CD14-positive monocyte (primary cell): Measurements from ENCODE around the gene BHMT. TPM values are rescaled to one million over a fixed set of nuclear protein-coding genes. Genes with fewer than 3 reads are reported as not detected.

Experiments used
- DNase-seq, 3 donors: peaks; one replicate each; pipeline ENCODE4 v3.0.0-alpha.2; 2011 to 2022
- H2AFZ ChIP-seq: 2 replicates; pipeline ENCODE4 v1.6.0; 2012; ENCODE audit warnings: mild to moderate bottlenecking, low read depth, low read length, inconsistent platforms; ENCODE audit not compliant: insufficient read depth, poor library complexity, severe bottlenecking
- H3K27ac ChIP-seq, 2 donors: 1 replicate in 1 of 2; 2 replicates in 1 of 2; pipeline ENCODE4 v1.5.1; 2012 to 2013; ENCODE audit warnings: low read length in 2 of 2, control low read depth in 1 of 2, inconsistent platforms in 1 of 2, low read depth in 1 of 2, mild to moderate bottlenecking in 1 of 2
- H3K27me3 ChIP-seq, 2 donors: one replicate each; pipeline versions ENCODE4 v1.6.0 to v1.6.1; 2011 to 2013; ENCODE audit warnings: low read length in 2 of 2; ENCODE audit not compliant: control insufficient read depth in 2 of 2, insufficient read depth in 2 of 2
- H3K36me3 ChIP-seq, 2 donors: replicated peaks in 1 of 2; 1 replicate in 1 of 2; 2 replicates in 1 of 2; pipeline versions ENCODE4 v1.5.1 to v1.6.1; 2012 to 2013; ENCODE audit warnings: low read length in 2 of 2, control low read depth in 1 of 2, inconsistent platforms in 1 of 2, mild to moderate bottlenecking in 1 of 2; ENCODE audit not compliant: insufficient read depth in 2 of 2, control insufficient read depth in 1 of 2
- H3K4me1 ChIP-seq, 2 donors: 1 replicate in 1 of 2; 2 replicates in 1 of 2; pipeline versions ENCODE4 v1.5.1 to v1.6.1; 2012 to 2013; ENCODE audit warnings: low read length in 2 of 2, control low read depth in 1 of 2, inconsistent platforms in 1 of 2, mild to moderate bottlenecking in 1 of 2, moderate library complexity in 1 of 2; ENCODE audit not compliant: insufficient read depth in 2 of 2, control insufficient read depth in 1 of 2
- H3K4me2 ChIP-seq: replicated peaks from 2 replicates; pipeline ENCODE3; 2012; ENCODE audit warnings: low read length, moderate library complexity, mild to moderate bottlenecking; ENCODE audit not compliant: poor library complexity, severe bottlenecking; ENCODE audit errors: extremely low read depth
- H3K4me3 ChIP-seq, 3 experiments: fragments of 200-600 bp in 1 of 3; sonication (generic) in 1 of 3; replicated peaks in 1 of 3; 1 replicate in 2 of 3; 2 replicates in 1 of 3; pipeline ENCODE4 v1.5.1; 2011 to 2013; ENCODE audit warnings: low read length in 3 of 3, mild to moderate bottlenecking in 3 of 3, control low read depth in 2 of 3, low read depth in 2 of 3, inconsistent platforms in 1 of 3, moderate library complexity in 1 of 3
- H3K79me2 ChIP-seq: 2 replicates; pipeline ENCODE4 v1.6.0; 2012; ENCODE audit warnings: mild to moderate bottlenecking, control low read depth, inconsistent platforms, low read length, moderate library complexity; ENCODE audit not compliant: insufficient read depth
- H3K9ac ChIP-seq: 2 replicates; pipeline ENCODE4 v1.6.0; 2017; ENCODE audit warnings: low read length, mild to moderate bottlenecking; ENCODE audit not compliant: insufficient read depth, poor library complexity, severe bottlenecking
- H3K9me3 ChIP-seq, 2 donors: replicated peaks in 1 of 2; 1 replicate in 1 of 2; 2 replicates in 1 of 2; pipeline versions ENCODE4 v1.5.1 to v1.6.1; 2012 to 2013; ENCODE audit warnings: low read length in 2 of 2, control low read depth in 1 of 2; ENCODE audit not compliant: control insufficient read depth in 1 of 2, insufficient read depth in 1 of 2
- H4K20me1 ChIP-seq: 2 replicates; pipeline ENCODE4 v1.6.0; 2012; ENCODE audit warnings: mild to moderate bottlenecking, low read length, control low read depth, moderate library complexity; ENCODE audit not compliant: insufficient read depth
- H3K27ac Mint-ChIP-seq, 7 donors: one replicate each; pipeline ENCODE4 v1.8.0; 2020; ENCODE audit warnings: mild to moderate bottlenecking in 7 of 7, mixed read lengths in 7 of 7, moderate library complexity in 6 of 7, inconsistent platforms in 2 of 7
- H3K27me3 Mint-ChIP-seq, 3 donors: one replicate each; pipeline ENCODE4 v1.8.0; 2021 to 2022; ENCODE audit warnings: low read depth in 3 of 3, mild to moderate bottlenecking in 3 of 3, mixed read lengths in 3 of 3, moderate library complexity in 3 of 3, inconsistent platforms in 1 of 3
- H3K36me3 Mint-ChIP-seq, 2 donors: one replicate each; pipeline ENCODE4 v1.8.0; 2020; ENCODE audit warnings: mixed read lengths in 2 of 2, inconsistent platforms in 1 of 2, mild to moderate bottlenecking in 1 of 2
- H3K4me1 Mint-ChIP-seq: one replicate; pipeline ENCODE4 v1.8.0; 2020; ENCODE audit warnings: mild to moderate bottlenecking, mixed read lengths
- H3K4me3 Mint-ChIP-seq, 2 donors: one replicate each; pipeline ENCODE4 v1.8.0; 2020; ENCODE audit warnings: mild to moderate bottlenecking in 2 of 2, mixed read lengths in 2 of 2, moderate library complexity in 1 of 2
- H3K9me3 Mint-ChIP-seq, 7 donors: one replicate each; pipeline ENCODE4 v1.8.0; 2020 to 2022; ENCODE audit warnings: mixed read lengths in 7 of 7, mild to moderate bottlenecking in 6 of 7, moderate library complexity in 6 of 7, inconsistent platforms in 2 of 7
- CTCF ChIP-seq: fragments of 200-600 bp; IDR thresholded peaks from one replicate; pipeline ENCODE4 v1.8.0; 2022; ENCODE audit warnings: antibody characterized with exemption, mild to moderate bottlenecking
- WGBS: methylation state at CpG from one replicate; pipeline ENCODE4 v1.1.5; 2013; ENCODE audit warnings: missing lambda C conversion rate; ENCODE audit not compliant: insufficient coverage; 5-methylcytosine and 5-hydroxymethylcytosine counted together
- intact Hi-C, 2 donors: fragments of 100-400 bp; cut with micrococcal nuclease; formaldehyde crosslinking; loops; one replicate each; pipeline versions ENCODE4 v1.15.0 to v1.15.1; 2023
- polyA plus RNA-seq, 3 donors: library from polyadenylated mRNA; depleted of rRNA in 1 of 3; unstranded in 2 of 3; stranded (reverse) in 1 of 3; fragments of 300-500 nt in 2 of 3; fragments of >200 nt in 1 of 3; fragmentation: Illumina TruSeq in 2 of 3; gene quantifications; 1 replicate in 2 of 3; 2 replicates in 1 of 3; pipeline ENCODE4 v1.2.3, GENCODE V29; 2012 to 2021

The BHMT gene
- polyA plus RNA-seq, 3 donors: not detected

GRCh38 chr5:79147076-79147475 lies 35.5 kb downstream of the BHMT start:
- Histone ChIP-seq H3K27ac (no peak overlapping the region), H3K27me3 (no peaks in the 10 kb centered on the region), H3K9ac (no peak overlapping the region), H2AFZ (no peak overlapping the region), H4K20me1 (no peaks in the 10 kb centered on the region), H3K4me3 (no peak overlapping the region), H3K36me3 (no peaks in the 10 kb centered on the region), H3K4me1 (no peaks in the 10 kb centered on the region), H3K4me2 (no peak overlapping the region), H3K79me2 (no peaks in the 10 kb centered on the region), H3K9me3 (no peaks in the 10 kb centered on the region)
- Mint-ChIP-seq H3K9me3 (peaks cover 0 to 2% (median 0%) of the 10 kb centered on the region in 7 donors), H3K36me3 (no peaks in the 10 kb centered on the region), H3K4me1 (peaks cover 12% of the 10 kb centered on the region), H3K27me3 (peaks cover 0 to 2% (median 1%) of the 10 kb centered on the region in 3 donors), H3K27ac (no peak overlapping the region), H3K4me3 (no peak overlapping the region)
- TF ChIP-seq CTCF: no peak
- intact Hi-C loops: no loop called here
- DNase-seq: no peak

- Mint-ChIP-seq H3K27me3 (peaks cover 0 to 2% (median 0%) of the 10 kb centered on the region in 3 donors), H3K4me1 (peaks cover 12% of the 10 kb centered on the region), H3K27ac (no peak overlapping the region), H3K4me3 (no peak overlapping the region), H3K9me3 (no peaks in the 10 kb centered on the region), H3K36me3 (no peaks in the 10 kb centered on the region)
- no peak overlapping the region for H3K4me2 ChIP-seq
- H3K27ac ChIP-seq: no peak overlapping the region
- no peaks in the 10 kb centered on the region for H3K9me3 ChIP-seq
- WGBS: no CpG with 5 or more reads among the region's 3 CpGs
- H2AFZ ChIP-seq: no peak overlapping the region
- no peaks in the 10 kb centered on the region for H3K27me3 ChIP-seq
- no peaks in the 10 kb centered on the region for H4K20me1 ChIP-seq
- intact Hi-C loops: no loop called here
- H3K4me1 ChIP-seq: no peaks in the 10 kb centered on the region
- no peaks in the 10 kb centered on the region for H3K36me3 ChIP-seq
- H3K79me2 ChIP-seq: no peaks in the 10 kb centered on the region
- no peak overlapping the region for H3K4me3 ChIP-seq
- DNase-seq: no peak
- H3K9ac ChIP-seq: no peak overlapping the region
- TF ChIP-seq CTCF: no peak
These were observed 37.8 kb downstream of the BHMT start for GRCh38 chr5:79149433-79149832.
